Colonic mucosa (tissue), 4 donors: ENCODE measurements around the gene AP5Z1. TPM values are rescaled to one million over a fixed set of nuclear protein-coding genes. Genes with fewer than 3 reads are reported as not detected.
"Not testable (repeated sequence)": the region's sequence is repeated elsewhere in the genome, so short reads cannot be mapped to it uniquely, and the experiment has no call there.

ENCODE experiments used
- DNase-seq: peaks from one replicate; pipeline ENCODE4 v3.0.0-alpha.2; 2020
- H3K27ac ChIP-seq: fragments of 200-600 bp; one replicate; pipeline ENCODE4 v1.8.0; 2021
- H3K27me3 ChIP-seq: fragments of 200-600 bp; one replicate; pipeline ENCODE4 v1.8.0; 2021
- H3K36me3 ChIP-seq: fragments of 200-600 bp; one replicate; pipeline ENCODE4 v1.8.0; 2021
- H3K4me1 ChIP-seq: fragments of 200-600 bp; one replicate; pipeline ENCODE4 v1.8.0; 2021; ENCODE audit warnings: mild to moderate bottlenecking
- H3K4me3 ChIP-seq: fragments of 200-600 bp; one replicate; pipeline ENCODE4 v1.8.0; 2021
- H3K9ac ChIP-seq, 2 donors: one replicate each; pipeline ENCODE4 v1.7.0; 2013; ENCODE audit warnings: control low read depth in 2 of 2, low read depth in 2 of 2, low read length in 2 of 2
- H3K9me3 ChIP-seq: fragments of 200-600 bp; one replicate; pipeline ENCODE4 v1.8.0; 2021
- CTCF ChIP-seq: fragments of 200-600 bp; IDR thresholded peaks from one replicate; pipeline ENCODE4 v1.8.0; 2022; ENCODE audit warnings: antibody characterized with exemption, mild to moderate bottlenecking
- intact Hi-C: fragments of 100-400 bp; cut with DNase I; formaldehyde crosslinking; loops from one replicate; pipeline ENCODE4 v1.14.1; 2022
- total RNA-seq, 2 donors: library from RNA; stranded (reverse); fragmentation: NEBNext Ultra II Directional in 1 of 2; extraction: Animal tissue kit (Norgen Biotek cat#: 25700) in 1 of 2; gene quantifications; one replicate each; pipeline ENCODE4 v1.2.1, GENCODE V29; 2021
- donor health status: healthy.
- donor health status: DM: no; HTN: no; CAD: no.
- donor health status: DM: no; HTN: no; CAD: no.

The AP5Z1 gene
- total RNA-seq, 2 donors from 2014 or later = 27.9 to 49.9 TPM

GRCh38 chr7:4790078-4790465 lies 14.6 kb downstream of the AP5Z1 start:
- no peak overlapping the region for H3K27ac ChIP-seq
- peaks cover 8% of the 10 kb centered on the region for H3K36me3 ChIP-seq
- no peak for TF ChIP-seq CTCF
- H3K27me3 ChIP-seq = no peaks in the 10 kb centered on the region
- no peak overlapping the region for H3K4me3 ChIP-seq
- no peak for DNase-seq
- H3K4me1 ChIP-seq = peaks cover 8% of the 10 kb centered on the region
- no peaks in the 10 kb centered on the region for H3K9me3 ChIP-seq
- H3K9ac ChIP-seq = no peak overlapping the region
- intact Hi-C loops = loop anchor here (10.0 kb wide), 1 partner anchor 95 kb away; the partner anchor contains the start of gene RADIL

- no peak for TF ChIP-seq CTCF
- Histone ChIP-seq H3K9me3 (no peaks in the 10 kb centered on the region), H3K27me3 (no peaks in the 10 kb centered on the region), H3K4me1 (peaks cover 8% of the 10 kb centered on the region), H3K4me3 (no peak overlapping the region), H3K27ac (no peak overlapping the region), H3K36me3 (peaks cover 8% of the 10 kb centered on the region), H3K9ac (no peak overlapping the region)
- intact Hi-C loops = loop anchor here (10.0 kb wide), 1 partner anchor 94 kb away; the partner anchor contains the start of gene RADIL
- DNase-seq = no peak
Observed at GRCh38 chr7:4790516-4790991, 15.1 kb downstream of the AP5Z1 start.

- Histone ChIP-seq H3K27ac (no peak overlapping the region), H3K4me1 (peaks cover 8% of the 10 kb centered on the region), H3K27me3 (no peaks in the 10 kb centered on the region), H3K4me3 (no peak overlapping the region), H3K36me3 (peaks cover 5% of the 10 kb centered on the region), H3K9me3 (no peaks in the 10 kb centered on the region), H3K9ac (no peak overlapping the region)
- intact Hi-C loops = loop anchor here (10.0 kb wide), 1 partner anchor 94 kb away; the partner anchor contains the start of gene RADIL
- no peak for DNase-seq
- no peak for TF ChIP-seq CTCF
Observed at GRCh38 chr7:4791101-4791737, 15.8 kb downstream of the AP5Z1 start.

GRCh38 chr7:4791738-4792536 lies 16.5 kb downstream of the AP5Z1 start:
- intact Hi-C loops = loop anchor here (10.0 kb wide), 1 partner anchor 93 kb away; the partner anchor contains the start of gene RADIL
- DNase-seq = peak; percentile 77
- H3K4me1 ChIP-seq = peaks cover 8% of the 10 kb centered on the region
- H3K36me3 ChIP-seq = no peaks in the 10 kb centered on the region
- H3K4me3 ChIP-seq = peak overlapping the region; percentile 57
- no peaks in the 10 kb centered on the region for H3K9me3 ChIP-seq
- H3K9ac ChIP-seq = peak overlapping the region in 1 of 2 donors; percentile 76
- peak overlapping the region; percentile 22 for H3K27ac ChIP-seq
- no peaks in the 10 kb centered on the region for H3K27me3 ChIP-seq
- peak; percentile 76 for TF ChIP-seq CTCF

GRCh38 chr7:4792537-4793126 lies 17.2 kb downstream of the AP5Z1 start:
- no peaks in the 10 kb centered on the region for H3K9me3 ChIP-seq
- H3K27me3 ChIP-seq = no peaks in the 10 kb centered on the region
- H3K9ac ChIP-seq = peak overlapping the region in 1 of 2 donors; percentile 76
- peak overlapping the region; percentile 22 for H3K27ac ChIP-seq
- H3K4me1 ChIP-seq = peaks cover 8% of the 10 kb centered on the region
- intact Hi-C loops = loop anchor here (10.0 kb wide), 1 partner anchor 92 kb away; the partner anchor contains the start of gene RADIL
- no peaks in the 10 kb centered on the region for H3K36me3 ChIP-seq
- H3K4me3 ChIP-seq = peak overlapping the region; percentile 57
- peak; percentile 31 for DNase-seq
- no peak for TF ChIP-seq CTCF

GRCh38 chr7:4793385-4793993 lies 18.1 kb downstream of the AP5Z1 start:
- H3K4me1 ChIP-seq, H3K27ac ChIP-seq, H3K36me3 ChIP-seq, H3K9me3 ChIP-seq, H3K27me3 ChIP-seq, H3K9ac ChIP-seq, H3K4me3 ChIP-seq, DNase-seq: not testable (repeated sequence)
- intact Hi-C loops = loop anchor here (10.0 kb wide), 1 partner anchor 91 kb away; the partner anchor contains the start of gene RADIL

GRCh38 chr7:4794171-4794570 lies 18.7 kb downstream of the AP5Z1 start:
- H3K27ac ChIP-seq, H3K27me3 ChIP-seq, H3K9me3 ChIP-seq, H3K4me1 ChIP-seq, H3K9ac ChIP-seq, H3K4me3 ChIP-seq, H3K36me3 ChIP-seq, DNase-seq: not testable (repeated sequence)
- intact Hi-C loops = loop anchor here (10.0 kb wide), 1 partner anchor 91 kb away; the partner anchor contains the start of gene RADIL
